Kidney (tissue), 14 donors: Measurements from ENCODE around the gene ATG101. TPM values are rescaled to one million over a fixed set of nuclear protein-coding genes. Genes with fewer than 3 reads are reported as not detected.

Experiments used
- DNase-seq, 5 donors: peaks; one replicate each; pipeline ENCODE4 v3.0.0-alpha.2; 2013 to 2020
- FAIRE-seq: peaks from 2 replicates; lab custom pipeline; 2012; peaks lifted over from hg19 to GRCh38; lab: Jason Lieb, UNC
- H3K27ac ChIP-seq, 2 donors: one replicate each; pipeline ENCODE4 v1.7.0; 2013; ENCODE audit warnings: low read depth in 2 of 2, low read length in 2 of 2, inconsistent platforms in 1 of 2
- H3K27me3 ChIP-seq: one replicate; pipeline ENCODE4 v1.7.1; 2013; ENCODE audit warnings: low read length, inconsistent platforms; ENCODE audit not compliant: control insufficient read depth, insufficient read depth
- H3K36me3 ChIP-seq, 3 donors: one replicate each; pipeline versions ENCODE4 v1.7.0 to v1.7.1; 2013; ENCODE audit warnings: low read length in 3 of 3, control low read depth in 1 of 3, inconsistent platforms in 1 of 3; ENCODE audit not compliant: insufficient read depth in 3 of 3, control insufficient read depth in 2 of 3
- H3K4me1 ChIP-seq, 3 donors: one replicate each; pipeline versions ENCODE4 v1.7.0 to v1.7.1; 2013; ENCODE audit warnings: low read length in 3 of 3, inconsistent platforms in 1 of 3, low read depth in 1 of 3; ENCODE audit not compliant: control insufficient read depth in 2 of 3, insufficient read depth in 2 of 3
- H3K4me3 ChIP-seq, 3 donors: one replicate each; pipeline versions ENCODE4 v1.7.0 to v1.8.1; 2013; ENCODE audit warnings: low read length in 3 of 3, control low read depth in 1 of 3, inconsistent platforms in 1 of 3
- H3K9ac ChIP-seq, 3 donors: one replicate each; pipeline versions ENCODE4 v1.7.0 to v1.7.1; 2013; ENCODE audit warnings: low read length in 3 of 3, control low read depth in 1 of 3, inconsistent platforms in 1 of 3
- H3K9me3 ChIP-seq, 3 donors: one replicate each; pipeline versions ENCODE4 v1.7.0 to v1.7.1; 2013; ENCODE audit warnings: low read length in 3 of 3, control low read depth in 1 of 3, inconsistent platforms in 1 of 3; ENCODE audit not compliant: control insufficient read depth in 2 of 3, insufficient read depth in 1 of 3
- CTCF ChIP-seq: IDR thresholded peaks from 3 replicates; pipeline ENCODE4 v1.5.1; 2012; ENCODE audit warnings: mild to moderate bottlenecking, moderate library complexity, borderline replicate concordance; ENCODE audit not compliant: insufficient read depth; ENCODE audit errors: extremely low read depth
- intact Hi-C: fragments of 100-400 bp; cut with DNase I; formaldehyde crosslinking; loops from one replicate; pipeline ENCODE4 v1.11.1; 2022
- polyA plus RNA-seq: library from polyadenylated mRNA; stranded (reverse); fragments of 350-450 nt; fragmentation: Illumina TruSeq; extraction: RNeasy Lipid Tissue Mini Kit (QIAGEN cat#74804); gene quantifications from one replicate; pipeline ENCODE4 v1.2.3, GENCODE V29; 2014; ENCODE audit warnings: low read depth, low replicate concordance; ENCODE audit not compliant: insufficient read depth
- total RNA-seq: library from RNA; stranded (reverse); fragmentation: NEBNext Ultra II Directional; extraction: Animal tissue kit (Norgen Biotek cat#: 25700); gene quantifications from one replicate; pipeline ENCODE4 v1.2.1, GENCODE V29; 2021
- donor health status: control.
- donor health status: control.
- donor health status: control.
- donor health status: control.
- donor health status: control.
- donor health status: DM: yes; HTN: yes; CAD: no.
- donor health status: Normal renal cell carcinoma (clear cell type).

ATG101 gene
- total and polyA plus RNA-seq, 2 donors from 2014 or later, result 32.1 to 53.0 TPM

- H3K27ac ChIP-seq, result no peak overlapping the region
These were observed 11.0 kb upstream of the ATG101 start for GRCh38 chr12:52058631-52059361.

GRCh38 chr12:52059582-52060497, 9.9 kb upstream of the ATG101 start:
- H3K36me3 ChIP-seq, result peaks cover 0 to 31% (median 10%) of the 10 kb centered on the region in 3 donors
- DNase-seq (no peak), FAIRE-seq (no peak)
- no peak for TF ChIP-seq CTCF
- H3K4me3 ChIP-seq, result no peak overlapping the region
- H3K27me3 ChIP-seq, result no peaks in the 10 kb centered on the region
- H3K9ac ChIP-seq, result no peak overlapping the region
- peaks cover 0 to 3% (median 0%) of the 10 kb centered on the region in 3 donors for H3K4me1 ChIP-seq
- no peaks in the 10 kb centered on the region for H3K9me3 ChIP-seq
- no peak overlapping the region for H3K27ac ChIP-seq
- intact Hi-C loops, result no loop called here

More at GRCh38 chr12:52058631-52059361, 11.0 kb upstream of the ATG101 start:
- H3K9me3 ChIP-seq, result no peaks in the 10 kb centered on the region
- no peaks in the 10 kb centered on the region for H3K27me3 ChIP-seq
- intact Hi-C loops, result no loop called here
- DNase-seq (no peak), FAIRE-seq (no peak)
- TF ChIP-seq CTCF, result no peak
- H3K9ac ChIP-seq, result no peak overlapping the region
- H3K4me3 ChIP-seq, result no peak overlapping the region
- H3K4me1 ChIP-seq, result peaks cover 0 to 3% (median 0%) of the 10 kb centered on the region in 3 donors
- peaks cover 0 to 41% (median 13%) of the 10 kb centered on the region in 3 donors for H3K36me3 ChIP-seq

- FAIRE-seq (no peak), DNase-seq (peak in 1 of 5 donors; percentile 41)
- TF ChIP-seq CTCF, result no peak
- Histone ChIP-seq H3K27me3 (no peaks in the 10 kb centered on the region), H3K4me3 (no peak overlapping the region), H3K36me3 (peaks cover 0 to 24% (median 10%) of the 10 kb centered on the region in 3 donors), H3K9ac (no peak overlapping the region), H3K4me1 (peaks cover 0 to 3% (median 0%) of the 10 kb centered on the region in 3 donors), H3K9me3 (no peaks in the 10 kb centered on the region), H3K27ac (no peak overlapping the region)
- intact Hi-C loops, result no loop called here
These were observed 9.1 kb upstream of the ATG101 start for GRCh38 chr12:52060498-52061177.
